SU-DHL-6 (cell line): ENCODE measurements around the gene CD9.

Experiments used
- H2AFZ ChIP-seq: fragments of 200-600 bp; sonication (generic); 2 replicates; pipeline ENCODE4 v1.6.1; 2014; ENCODE audit warnings: low read depth, mild to moderate bottlenecking, moderate library complexity, mixed read lengths, antibody characterized with exemption, low read length; ENCODE audit not compliant: severe bottlenecking
- H3F3A ChIP-seq: fragments of 200-600 bp; shearing (Covaris generic); 2 replicates; pipeline ENCODE4 v1.6.0; 2016; ENCODE audit warnings: antibody characterized with exemption, mild to moderate bottlenecking; ENCODE audit not compliant: insufficient read depth
- H3K27ac ChIP-seq: fragments of 200-600 bp; sonication (generic); 2 replicates; pipeline ENCODE4 v1.5.1; 2016; ENCODE audit warnings: low read depth, mild to moderate bottlenecking, low read length, moderate library complexity, mixed read lengths
- H3K27me3 ChIP-seq: fragments of 200-600 bp; sonication (generic), shearing (Covaris generic); 2 replicates; pipeline ENCODE4 v1.6.0; 2014; ENCODE audit warnings: mild to moderate bottlenecking, low read length
- H3K36me3 ChIP-seq: fragments of 200-600 bp; sonication (generic); 2 replicates; pipeline ENCODE4 v1.6.1; 2014; ENCODE audit warnings: mild to moderate bottlenecking, low read length, mixed read lengths
- H3K4me2 ChIP-seq: fragments of 300-600, 200-600 bp; shearing (Covaris generic), sonication (generic); 2 replicates; pipeline ENCODE4 v1.6.0; 2014; ENCODE audit warnings: low read length, low read depth, mild to moderate bottlenecking; ENCODE audit not compliant: poor library complexity, severe bottlenecking
- H3K4me3 ChIP-seq: fragments of 200-600 bp; sonication (generic); 2 replicates; pipeline ENCODE4 v1.5.1; 2014; ENCODE audit warnings: antibody characterized with exemption, low read length, mild to moderate bottlenecking, mixed read lengths; ENCODE audit not compliant: insufficient read depth, poor library complexity, severe bottlenecking
- H3K79me2 ChIP-seq: fragments of 200-600 bp; sonication (generic); 2 replicates; pipeline ENCODE4 v1.6.1; 2014; ENCODE audit warnings: mild to moderate bottlenecking, low read length, moderate library complexity; ENCODE audit not compliant: insufficient read depth
- H3K9ac ChIP-seq: fragments of 200-600 bp; sonication (generic); 2 replicates; pipeline ENCODE4 v1.7.0; 2014; ENCODE audit warnings: mild to moderate bottlenecking, low read length
- H3K9me2 ChIP-seq: fragments of 200-600 bp; sonication (generic); replicated peaks from 2 replicates; pipeline ENCODE4 v1.6.1; 2014; ENCODE audit warnings: low read length; ENCODE audit not compliant: insufficient read depth
- H3K9me3 ChIP-seq: fragments of 200-600 bp; sonication (generic); 2 replicates; pipeline ENCODE4 v1.6.1; 2014; ENCODE audit warnings: low read length, mixed read lengths; ENCODE audit not compliant: insufficient read depth
- H4K20me1 ChIP-seq: fragments of 200-600 bp; sonication (generic); 2 replicates; pipeline ENCODE4 v1.6.1; 2014; ENCODE audit warnings: low read depth, mild to moderate bottlenecking, antibody characterized with exemption, low read length, moderate library complexity, mixed read lengths
- CTCF ChIP-seq: fragments of 200-600 bp; sonication (generic); IDR thresholded peaks from one replicate; pipeline ENCODE4 v1.5.1; 2017; ENCODE audit warnings: antibody characterized with exemption, mild to moderate bottlenecking, low read length, moderate library complexity; ENCODE audit not compliant: insufficient read depth, poor library complexity, severe bottlenecking
- EZH2phosphoT487 ChIP-seq: fragments of 200-600 bp; sonication (generic), shearing (Covaris generic); conservative IDR thresholded peaks from 2 replicates; pipeline ENCODE4 v1.6.1; 2018; ENCODE audit warnings: mild to moderate bottlenecking, antibody characterized with exemption, low read length, moderate library complexity, mixed read lengths

The CD9 gene

GRCh38 chr12:6285532-6286306 lies 85.5 kb downstream of the CD9 start:
- Histone ChIP-seq H3K4me3 (no peak overlapping the region), H3F3A (no peaks in the 10 kb centered on the region), H3K9me3 (no peaks in the 10 kb centered on the region), H3K9me2 (no peaks in the 10 kb centered on the region), H3K9ac (no peak overlapping the region), H4K20me1 (no peaks in the 10 kb centered on the region), H2AFZ (no peak overlapping the region), H3K27ac (no peak overlapping the region), H3K36me3 (no peaks in the 10 kb centered on the region), H3K79me2 (no peaks in the 10 kb centered on the region), H3K4me2 (no peak overlapping the region), H3K27me3 (no peaks in the 10 kb centered on the region)
- TF ChIP-seq EZH2phosphoT487 (no peak), CTCF (no peak)
